Liver (tissue), 9 donors: ENCODE data around the gene PCDH19. TPM values are rescaled to one million over a fixed set of nuclear protein-coding genes. Genes with fewer than 3 reads are reported as not detected.

ENCODE experiments used
- DNase-seq: peaks from one replicate; pipeline ENCODE4 v3.0.0-alpha.2; 2017; ENCODE audit warnings: low spot score
- H3K27ac ChIP-seq, 2 donors: one replicate each; pipeline ENCODE4 v1.7.0; 2013; ENCODE audit warnings: inconsistent platforms in 2 of 2, low read length in 2 of 2, control low read depth in 1 of 2, low read depth in 1 of 2, mild to moderate bottlenecking in 1 of 2
- H3K27me3 ChIP-seq, 4 donors: one replicate each; pipeline versions ENCODE4 v1.6.1 to v1.7.0; 2013; ENCODE audit warnings: low read length in 3 of 4, inconsistent platforms in 1 of 4, mild to moderate bottlenecking in 1 of 4, moderate library complexity in 1 of 4; ENCODE audit not compliant: control insufficient read depth in 4 of 4, insufficient read depth in 4 of 4
- H3K36me3 ChIP-seq, 4 donors: one replicate each; pipeline versions ENCODE4 v1.6.1 to v1.7.0; 2013; ENCODE audit warnings: low read length in 3 of 4, mild to moderate bottlenecking in 3 of 4, low read depth in 1 of 4, moderate library complexity in 1 of 4; ENCODE audit not compliant: control insufficient read depth in 4 of 4, insufficient read depth in 3 of 4
- H3K4me1 ChIP-seq, 4 donors: one replicate each; pipeline versions ENCODE4 v1.6.1 to v1.7.0; 2013; ENCODE audit warnings: low read length in 3 of 4, mild to moderate bottlenecking in 3 of 4, moderate library complexity in 1 of 4; ENCODE audit not compliant: control insufficient read depth in 4 of 4, insufficient read depth in 4 of 4
- H3K4me3 ChIP-seq, 3 donors: one replicate each; pipeline versions ENCODE4 v1.6.1 to v1.7.0; 2013; ENCODE audit warnings: low read length in 3 of 3, control low read depth in 1 of 3, low read depth in 1 of 3, mild to moderate bottlenecking in 1 of 3
- H3K9ac ChIP-seq, 2 donors: one replicate each; pipeline ENCODE4 v1.7.0; 2013; ENCODE audit warnings: low read length in 2 of 2, mild to moderate bottlenecking in 2 of 2, moderate library complexity in 2 of 2, control low read depth in 1 of 2, low read depth in 1 of 2
- H3K9me3 ChIP-seq, 4 donors: one replicate each; pipeline versions ENCODE4 v1.6.1 to v1.7.0; 2013; ENCODE audit warnings: low read length in 3 of 4; ENCODE audit not compliant: control insufficient read depth in 4 of 4
- ATF3 ChIP-seq: IDR thresholded peaks from 2 replicates; pipeline ENCODE4 v1.6.1; 2016; ENCODE audit warnings: antibody characterized with exemption
- CTCF ChIP-seq: fragments of 150-350 bp; IDR thresholded peaks from 2 replicates; pipeline ENCODE4 v1.5.1; 2017; ENCODE audit warnings: improper control_type of control experiment, low read depth, low read length; ENCODE audit not compliant: missing input control
- EGR1 ChIP-seq, 2 donors: IDR thresholded peaks; 2 replicates each; pipeline ENCODE4 v1.6.1; 2016 to 2018; ENCODE audit warnings: antibody characterized with exemption in 2 of 2, low read depth in 2 of 2
- FOXA1 ChIP-seq: IDR thresholded peaks from 2 replicates; pipeline ENCODE4 v1.6.1; 2016; ENCODE audit warnings: antibody characterized with exemption
- FOXA2 ChIP-seq: IDR thresholded peaks from 2 replicates; pipeline ENCODE4 v1.6.1; 2016; ENCODE audit warnings: antibody characterized with exemption
- GABPA ChIP-seq, 2 donors: IDR thresholded peaks in 1 of 2; conservative IDR thresholded peaks in 1 of 2; 2 replicates each; pipeline ENCODE4 v1.6.1; 2016; ENCODE audit warnings: antibody characterized with exemption in 2 of 2, mild to moderate bottlenecking in 1 of 2, moderate library complexity in 1 of 2
- HNF4A ChIP-seq, 2 donors: conservative IDR thresholded peaks; 2 replicates each; pipeline ENCODE4 v1.6.1; 2016; ENCODE audit warnings: antibody characterized with exemption in 2 of 2, mild to moderate bottlenecking in 2 of 2
- HNF4G ChIP-seq: IDR thresholded peaks from 2 replicates; pipeline ENCODE4 v1.6.1; 2016; ENCODE audit warnings: antibody characterized with exemption
- JUND ChIP-seq, 2 donors: IDR thresholded peaks; 2 replicates each; pipeline ENCODE4 v1.6.1; 2016; ENCODE audit warnings: antibody characterized with exemption in 2 of 2
- MAX ChIP-seq: IDR thresholded peaks from 2 replicates; pipeline ENCODE4 v1.6.1; 2016; ENCODE audit warnings: antibody characterized with exemption
- NR2F2 ChIP-seq: IDR thresholded peaks from 2 replicates; pipeline ENCODE4 v1.6.1; 2016; ENCODE audit warnings: antibody characterized with exemption
- REST ChIP-seq: IDR thresholded peaks from 2 replicates; pipeline ENCODE4 v1.6.1; 2016; ENCODE audit warnings: antibody characterized with exemption, mild to moderate bottlenecking
- RXRA ChIP-seq, 2 donors: IDR thresholded peaks; 2 replicates each; pipeline ENCODE4 v1.6.1; 2017 to 2018; ENCODE audit warnings: antibody characterized with exemption in 2 of 2, mild to moderate bottlenecking in 1 of 2
- SP1 ChIP-seq: IDR thresholded peaks from 2 replicates; pipeline ENCODE4 v1.6.1; 2018; ENCODE audit warnings: antibody characterized with exemption, mild to moderate bottlenecking
- TAF1 ChIP-seq: conservative IDR thresholded peaks from 2 replicates; pipeline ENCODE4 v1.6.1; 2016; ENCODE audit warnings: antibody characterized with exemption, mild to moderate bottlenecking
- YY1 ChIP-seq: IDR thresholded peaks from 2 replicates; pipeline ENCODE4 v1.6.1; 2016; ENCODE audit warnings: antibody characterized with exemption, mild to moderate bottlenecking
- ZBTB33 ChIP-seq: IDR thresholded peaks from 2 replicates; pipeline ENCODE4 v1.6.1; 2016; ENCODE audit warnings: antibody characterized with exemption
- WGBS: extraction: QIAGEN DNeasy Blood & Tissue Kit; methylation state at CpG from one replicate; pipeline ENCODE4 v1.1.7; 2013; 5-methylcytosine and 5-hydroxymethylcytosine counted together
- polyA plus RNA-seq, 2 donors: library from polyadenylated mRNA; stranded (reverse) in 1 of 2; unstranded in 1 of 2; fragments of 200-250 nt in 1 of 2; fragments of >200 nt in 1 of 2; fragmentation: Nextera tagmentation in 1 of 2; extraction: Ambion mirVana in 1 of 2; gene quantifications; one replicate each; pipeline versions ENCODE4 v1.2.1 to v1.2.3, GENCODE V29; 2013 to 2015
- total RNA-seq, 2 donors: library from RNA; depleted of rRNA; stranded (reverse); fragments of >200 nt; gene quantifications; one replicate each; pipeline ENCODE4 v1.2.3, GENCODE V29; 2014
- donor health status: healthy.
- donor health status: healthy.
- donor health status: healthy.
- donor health status: healthy.
- donor health status: healthy.

Gene PCDH19
- total and polyA plus RNA-seq, 4 donors = 0.03 to 0.44 (median 0.17) TPM; not detected in 1

- no peak for TF ChIP-seq CTCF
- no peak for TF ChIP-seq FOXA2
- TF ChIP-seq NR2F2 = no peak
- no peak for TF ChIP-seq HNF4G
- TF ChIP-seq TAF1 = no peak
- no peak for TF ChIP-seq JUND (IDR thresholded peaks at IDR 0.05)
- no peak for TF ChIP-seq RXRA (IDR thresholded peaks at IDR 0.05)
- TF ChIP-seq FOXA1 = no peak
- no peak for TF ChIP-seq EGR1 (IDR thresholded peaks at IDR 0.05; ENCODE audit: low read depth in 2 of 2)
- no peak for TF ChIP-seq MAX
- TF ChIP-seq YY1 = no peak
- TF ChIP-seq ZBTB33 = no peak
- no peak for TF ChIP-seq REST
- no peak for TF ChIP-seq GABPA (IDR thresholded peaks at IDR 0.05 in 1 of 2, conservative IDR thresholded peaks at IDR 0.05 in 1 of 2)
- no peak for TF ChIP-seq ATF3
- TF ChIP-seq SP1 = no peak
- Histone ChIP-seq H3K36me3 (no peaks in the 10 kb centered on the region), H3K27me3 (no peaks in the 10 kb centered on the region), H3K4me1 (no peaks in the 10 kb centered on the region), H3K27ac (no peak overlapping the region), H3K9me3 (no peaks in the 10 kb centered on the region), H3K4me3 (no peak overlapping the region), H3K9ac (no peak overlapping the region)
- no peak for DNase-seq
- 90% methylated on average over 2 of the region's 2 CpGs for WGBS
Measured at GRCh38 chrX:100440006-100440405, 29.9 kb upstream of the PCDH19 start.

- Histone ChIP-seq H3K27me3 (no peaks in the 10 kb centered on the region), H3K36me3 (no peaks in the 10 kb centered on the region), H3K9ac (no peak overlapping the region), H3K4me3 (no peak overlapping the region), H3K9me3 (no peaks in the 10 kb centered on the region), H3K4me1 (no peaks in the 10 kb centered on the region), H3K27ac (no peak overlapping the region)
- no peak for DNase-seq
- TF ChIP-seq ZBTB33 (no peak), HNF4A (conservative IDR thresholded peaks at IDR 0.05) (no peak), NR2F2 (no peak), REST (no peak), FOXA1 (no peak), HNF4G (no peak), EGR1 (IDR thresholded peaks at IDR 0.05; ENCODE audit: low read depth in 2 of 2) (no peak)
Measured at GRCh38 chrX:100435726-100436125, 25.7 kb upstream of the PCDH19 start.
